Activated CD8-positive, alpha-beta memory T cell treated with anti-CD3 and anti-CD28 coated beads for 48 hours (primary cell): Measurements from ENCODE around the gene LRPAP1.

Experiments
- DNase-seq, 3 experiments: peaks; one replicate each; pipeline ENCODE4 v3.0.0-alpha.2; 2020; ENCODE audit warnings: low read depth in 2 of 3, low spot score in 2 of 3

LRPAP1 gene

GRCh38 chr4:3486541-3487540 lies 45.4 kb downstream of the LRPAP1 start:
- DNase-seq = no peak

DNA sequence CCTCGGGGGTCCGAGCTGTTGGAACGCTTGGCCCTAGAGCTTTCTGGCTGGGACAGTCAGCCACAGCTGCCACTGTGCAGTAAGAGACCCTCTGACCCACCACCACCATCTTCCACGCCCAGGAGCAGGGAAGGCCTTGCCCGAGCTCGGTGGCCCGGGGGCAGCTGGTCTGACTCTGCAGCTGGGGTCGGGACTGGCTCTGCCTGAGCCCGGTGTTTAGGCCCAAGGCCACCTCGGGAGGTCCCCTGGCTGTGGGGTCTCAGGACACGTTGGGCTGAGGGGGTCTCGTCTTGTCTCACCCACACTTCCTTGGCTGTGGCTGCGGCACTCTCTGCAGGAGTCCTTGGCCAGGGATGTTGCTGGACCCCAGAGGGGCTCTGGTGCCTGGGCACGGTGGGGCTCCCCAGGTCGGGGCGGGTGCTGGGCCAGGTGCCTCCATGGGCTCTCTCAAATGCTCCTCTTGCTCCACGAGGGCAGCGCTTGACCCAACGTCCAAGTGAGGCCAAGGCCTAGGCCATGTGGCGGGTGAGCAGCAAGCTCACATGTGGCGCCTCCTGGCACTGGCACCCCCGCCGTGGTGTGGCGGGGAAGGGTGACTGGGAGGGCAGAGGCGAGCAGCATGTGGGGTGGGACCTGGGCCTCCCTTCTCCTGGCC lies 46.2 kb downstream of the LRPAP1 start:
- no peak for DNase-seq

- no peak for DNase-seq
Measured at GRCh38 chr4:3485011-3485791, 47.0 kb downstream of the LRPAP1 start.

DNA sequence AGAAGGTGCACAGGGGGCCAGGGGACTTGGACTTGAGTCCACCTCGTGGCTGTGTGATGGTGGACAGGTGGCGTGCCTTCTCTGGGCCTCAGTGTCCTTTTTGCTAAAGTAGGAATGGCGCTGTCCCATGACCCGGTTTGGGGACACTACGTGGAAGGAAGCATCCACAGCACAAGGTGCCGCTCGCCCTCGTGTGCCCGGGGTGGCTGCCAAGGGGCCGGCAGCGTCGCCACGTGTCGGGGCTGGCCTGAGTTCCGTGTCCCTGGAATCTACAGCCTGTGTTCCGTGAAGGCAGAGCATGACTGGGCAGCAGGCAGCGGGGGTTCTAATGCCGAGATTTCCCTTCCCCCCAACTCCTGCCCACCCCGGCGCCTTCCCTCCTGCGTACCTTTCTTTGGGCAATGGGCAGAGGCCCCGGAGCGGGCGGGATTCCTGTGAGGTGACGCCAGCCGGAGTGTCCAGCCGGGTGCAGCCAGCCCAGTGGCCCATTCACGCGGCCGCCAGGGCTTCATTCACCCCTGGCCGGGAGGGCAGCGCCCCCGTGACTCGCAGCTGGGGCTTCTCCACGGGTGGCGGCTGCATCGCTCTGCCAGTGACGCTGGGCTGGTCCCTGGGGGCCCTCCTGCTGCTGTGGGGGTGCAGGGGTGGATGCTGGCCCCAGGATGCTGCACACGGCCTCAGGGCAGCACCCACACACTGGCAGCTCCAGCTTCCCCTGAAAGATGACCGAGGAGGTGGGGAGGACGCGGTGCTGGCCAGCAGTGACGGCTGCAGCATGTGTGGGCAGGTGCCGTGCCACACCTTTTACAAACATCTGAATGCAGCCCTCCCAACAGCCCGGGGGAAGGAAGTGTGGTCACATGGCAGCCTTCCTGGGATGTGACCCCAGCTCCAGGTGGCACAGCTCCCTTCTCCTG lies 47.9 kb downstream of the LRPAP1 start:
- no peak for DNase-seq

- DNase-seq = no peak
Measured at GRCh38 chr4:3483471-3483921, 48.7 kb downstream of the LRPAP1 start.

DNA sequence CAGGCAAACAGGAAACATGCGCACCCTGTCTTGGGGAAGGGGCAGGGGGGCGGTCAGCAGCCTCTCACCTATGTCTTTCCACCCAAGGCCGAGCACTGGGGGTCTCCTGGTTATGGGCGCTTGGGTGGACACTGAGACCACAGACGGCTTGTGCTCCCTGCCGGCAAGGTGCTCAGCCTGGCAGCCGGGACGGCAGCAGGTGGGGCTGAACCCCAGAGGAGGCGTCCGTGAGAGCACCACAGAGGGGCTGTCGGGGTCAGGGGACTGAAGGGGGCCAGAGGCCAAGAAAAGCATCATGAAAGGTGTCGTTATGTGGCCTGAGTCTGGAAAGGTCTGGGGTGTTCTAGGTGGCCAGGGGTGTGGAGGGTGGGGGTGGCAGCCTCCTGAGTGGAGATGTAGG lies 49.5 kb downstream of the LRPAP1 start:
- no peak for DNase-seq

DNA sequence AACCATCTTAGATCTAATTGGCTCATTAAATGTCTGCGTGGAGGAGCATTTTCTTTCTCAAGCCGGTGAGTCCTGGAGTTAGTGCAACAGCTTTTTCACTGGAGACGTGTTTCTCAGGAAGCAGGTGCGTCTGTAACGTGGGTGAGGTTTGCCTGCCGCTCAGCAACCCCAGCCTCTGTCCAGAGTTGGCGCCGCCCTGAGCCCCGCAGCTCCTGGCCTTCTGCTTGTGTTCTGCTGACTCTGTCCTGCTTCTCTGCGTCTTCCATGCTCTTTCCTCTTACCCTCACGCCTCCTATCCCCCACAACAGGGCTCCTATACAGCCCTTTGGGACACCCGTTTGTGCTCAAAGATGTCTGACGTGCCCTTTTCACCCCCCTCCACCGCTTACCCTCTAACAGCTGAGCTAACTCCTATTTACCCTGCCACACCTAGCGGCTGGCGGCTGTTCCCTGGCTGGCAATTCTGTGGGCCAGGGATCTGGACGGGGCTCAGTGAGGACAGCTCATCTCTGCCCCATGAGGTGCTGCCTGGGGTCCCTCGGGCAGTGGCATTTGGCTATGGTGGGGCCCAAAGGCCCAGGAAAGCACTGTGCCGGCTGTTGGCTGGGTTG lies 50.3 kb downstream of the LRPAP1 start:
- no peak for DNase-seq

DNA sequence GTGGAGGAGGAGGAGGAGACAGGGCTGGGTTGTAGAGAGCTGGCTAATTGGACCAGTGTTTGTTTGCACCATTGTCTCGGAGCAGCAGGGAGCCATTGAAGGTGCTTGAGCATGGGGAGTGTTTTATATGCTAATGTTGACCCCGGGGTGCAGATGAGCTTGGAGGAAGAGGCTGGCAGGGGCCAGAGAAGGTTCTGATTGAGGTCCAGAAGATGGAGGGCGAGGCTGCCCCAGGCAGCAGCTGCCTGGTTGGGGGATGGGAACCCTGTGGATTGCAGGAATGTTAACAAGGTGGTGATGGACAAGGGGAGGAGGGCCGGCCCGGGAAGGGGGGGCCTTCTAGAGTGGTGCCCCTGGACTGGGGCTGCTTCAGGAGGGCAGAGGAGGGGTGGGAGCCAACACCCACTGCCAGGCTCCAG lies 51.1 kb downstream of the LRPAP1 start:
- DNase-seq = no peak

DNA sequence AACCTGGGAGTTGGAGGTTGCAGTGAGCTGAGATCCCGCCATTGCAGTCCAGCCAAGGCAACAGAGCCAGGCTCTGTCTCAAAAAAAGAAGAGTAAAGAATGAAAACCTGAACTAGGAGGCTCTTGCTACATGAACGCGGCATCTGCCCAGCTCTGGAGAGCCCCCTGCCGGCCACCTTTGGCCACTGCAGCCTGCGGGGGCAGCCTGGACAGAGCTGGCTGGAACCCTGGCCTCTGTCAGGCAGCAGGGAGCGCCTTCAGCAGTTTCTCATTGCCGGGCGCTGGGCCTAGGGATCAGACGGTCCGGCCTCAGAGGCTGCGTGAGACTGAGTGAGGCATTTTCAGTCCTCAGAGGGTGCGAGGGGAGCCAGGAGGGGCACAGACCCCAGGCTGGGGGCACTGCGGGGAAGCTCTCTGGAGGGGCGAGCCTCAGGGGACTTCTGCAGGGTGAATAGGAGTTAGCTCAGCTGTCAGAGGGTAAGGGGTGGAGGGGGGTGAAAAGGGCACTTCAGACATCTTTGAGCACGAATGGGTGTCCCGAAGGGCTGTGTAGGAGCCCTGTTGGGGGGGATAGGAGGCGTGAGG lies 51.6 kb downstream of the LRPAP1 start:
- peak; percentile 53 to 80 (median 67) for DNase-seq

DNA sequence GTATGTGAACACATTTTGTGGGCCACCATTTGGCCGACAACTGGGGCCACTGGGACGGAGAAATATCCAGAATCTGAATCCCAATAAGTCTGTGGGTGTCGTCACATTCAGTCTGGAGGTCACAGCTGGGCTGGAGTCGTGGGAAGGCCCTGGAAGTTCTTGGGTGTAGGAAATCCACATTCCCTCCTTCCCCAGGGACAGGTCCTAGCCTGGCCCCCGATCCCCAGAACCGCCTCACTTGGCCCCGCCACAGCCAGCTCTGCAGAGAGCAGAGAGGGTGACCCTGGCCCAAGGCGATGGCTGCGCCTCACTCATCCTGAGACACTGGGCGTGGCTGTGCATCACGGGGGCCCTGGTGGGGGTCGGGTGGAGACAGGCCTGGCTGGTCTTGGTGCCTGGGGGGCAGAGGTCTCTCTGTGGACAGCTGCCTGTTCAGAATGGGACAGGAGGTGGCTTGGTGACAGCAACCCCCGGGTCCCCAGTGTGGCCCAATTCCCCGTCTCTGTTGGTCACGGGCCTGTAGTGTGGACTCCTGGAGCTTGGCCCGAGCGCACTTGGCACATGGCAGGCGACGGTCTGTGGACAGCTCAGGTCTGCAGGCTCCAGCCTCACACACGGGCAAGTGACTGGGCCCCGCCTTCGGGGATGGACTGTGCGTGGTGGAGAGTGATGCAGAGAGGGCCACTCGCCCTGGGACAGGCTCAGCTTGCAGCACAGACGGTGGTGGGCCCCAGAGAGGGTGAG lies 52.7 kb downstream of the LRPAP1 start:
- no peak for DNase-seq

DNA sequence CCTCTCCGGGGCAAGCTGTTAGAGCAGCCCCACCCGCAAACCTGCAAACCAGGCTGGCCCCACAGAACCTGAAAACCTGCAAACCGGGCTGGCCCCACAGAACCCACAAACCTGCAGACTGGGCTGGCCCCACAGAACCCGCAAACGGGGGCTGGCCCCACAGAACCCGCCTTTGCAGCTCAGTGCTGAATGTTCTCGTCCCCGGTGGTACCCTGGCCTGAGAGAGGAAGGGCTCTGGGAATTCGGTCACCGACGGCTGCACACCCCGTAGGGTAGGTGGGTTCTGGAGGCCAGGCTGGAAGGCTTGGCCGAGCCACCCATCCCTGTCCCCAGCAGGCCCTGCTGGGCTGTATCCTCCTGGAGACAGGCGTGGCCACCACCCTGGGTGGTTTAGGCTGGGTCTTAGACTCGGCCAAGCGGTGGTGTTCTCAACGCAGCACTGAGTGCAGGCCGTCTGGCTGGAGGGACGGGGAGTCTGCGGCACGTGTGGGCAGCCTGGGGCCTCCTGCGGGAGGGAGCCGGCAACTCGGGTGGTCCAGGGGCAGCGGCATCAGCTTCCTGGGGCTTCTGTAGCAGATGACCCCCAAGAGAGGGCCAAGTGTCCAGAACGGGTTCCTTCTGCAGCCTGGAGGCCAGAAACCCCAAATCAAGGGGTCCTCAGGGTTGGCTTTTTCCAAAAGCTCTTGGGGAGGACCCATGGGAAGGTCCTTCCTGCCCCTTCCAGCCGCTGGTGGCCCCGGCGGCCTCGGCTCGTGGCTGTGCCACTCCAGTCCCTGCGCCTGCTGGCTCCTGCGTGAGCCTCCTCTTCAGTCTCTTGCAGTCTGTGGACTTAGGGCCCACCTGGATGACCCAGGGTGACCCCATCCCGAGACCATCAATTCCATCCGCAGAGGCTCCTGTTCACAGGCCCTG lies 53.5 kb downstream of the LRPAP1 start:
- DNase-seq = no peak

- DNase-seq = no peak
Measured at GRCh38 chr4:3477750-3478430, 54.3 kb downstream of the LRPAP1 start.

GRCh38 chr4:3476936-3477749 lies 55.1 kb downstream of the LRPAP1 start:
- no peak for DNase-seq

GRCh38 chr4:3476341-3476747 lies 55.9 kb downstream of the LRPAP1 start:
- DNase-seq = no peak

- DNase-seq = no peak
Measured at GRCh38 chr4:3475713-3476260, 56.4 kb downstream of the LRPAP1 start.

DNA sequence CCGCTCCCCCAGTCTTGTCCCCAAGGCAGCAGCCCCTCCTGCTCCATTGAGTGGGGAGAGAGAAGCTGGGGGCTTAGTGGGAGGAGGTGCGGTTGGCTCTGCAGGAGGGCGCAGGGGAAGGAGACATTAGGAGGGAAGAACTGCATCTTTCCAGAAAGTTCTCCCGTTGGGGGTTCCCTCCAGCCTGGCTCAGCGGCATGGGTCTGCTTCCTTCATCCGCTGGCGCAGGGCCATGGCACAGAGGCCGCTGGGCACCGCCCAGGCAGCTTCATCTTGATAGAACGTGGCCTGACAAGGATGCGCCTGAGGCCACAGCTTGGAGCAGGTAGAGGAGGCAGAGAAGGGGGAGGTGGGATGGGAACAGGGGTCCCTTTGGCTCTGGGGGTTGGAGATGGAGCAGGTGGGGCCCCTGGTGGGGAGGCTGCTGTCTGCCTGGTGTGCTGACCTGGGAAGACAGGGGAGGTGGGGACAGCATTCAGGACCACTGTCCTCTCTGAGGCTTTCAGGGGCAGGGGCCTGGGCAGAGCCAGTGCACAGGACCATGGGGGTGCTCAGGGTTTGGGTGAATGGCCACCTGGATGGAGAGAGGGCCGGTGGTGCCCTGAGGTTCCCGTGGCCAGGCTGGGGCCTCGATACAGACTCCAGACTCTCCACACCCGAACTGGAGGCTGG lies 57.0 kb downstream of the LRPAP1 start:
- no peak for DNase-seq
